ENCODE data around the gene DAPK1.

Gene DAPK1

DNA sequence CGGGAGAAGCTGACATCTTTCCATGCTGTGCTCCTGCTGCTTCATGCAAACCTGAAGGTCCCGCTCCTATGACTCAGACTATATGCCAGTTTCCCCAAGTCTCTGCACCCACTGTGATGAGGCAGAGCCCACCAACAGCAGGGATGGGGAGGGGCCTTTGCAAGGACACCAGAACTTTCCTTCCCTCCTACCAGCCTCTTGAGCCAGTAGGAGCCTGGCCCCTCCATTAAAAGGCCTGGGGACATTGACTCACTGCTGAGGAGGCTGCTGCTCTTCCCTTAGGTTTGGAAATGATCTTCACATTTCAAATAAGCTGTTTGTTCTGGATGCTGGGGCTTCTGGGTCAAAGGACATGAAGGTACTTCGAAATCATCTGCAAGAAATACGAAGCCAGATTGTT, 202.2 kb downstream of the DAPK1 start:
- DNase-seq, result no peak

- no peak for DNase-seq
Measured at GRCh38 chr9:87701491-87701890, 203.8 kb downstream of the DAPK1 start.

DNA sequence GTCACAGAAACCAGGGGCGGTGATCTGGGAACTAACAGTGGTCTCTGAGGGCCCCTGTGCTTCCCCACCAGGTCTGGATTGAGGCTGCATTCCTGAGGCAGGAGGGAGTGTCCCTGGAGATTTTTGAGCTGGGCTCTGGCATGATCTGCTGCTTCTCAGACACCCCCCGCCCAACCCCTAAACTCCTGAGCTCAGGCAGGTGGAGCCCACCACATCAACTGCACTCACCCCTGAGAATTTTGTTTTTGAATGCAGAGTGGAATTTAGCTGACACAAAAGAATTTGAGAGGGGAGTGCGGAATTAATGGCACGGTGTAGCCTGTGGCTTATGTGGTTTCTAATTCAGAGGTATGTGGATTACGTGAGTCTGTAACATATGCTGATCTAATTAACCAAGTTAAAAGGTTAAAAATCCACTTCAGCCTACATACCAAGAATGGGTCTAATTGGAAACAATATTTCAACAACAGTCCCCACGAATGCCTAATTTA, 204.3 kb downstream of the DAPK1 start:
- no peak for DNase-seq

DNA sequence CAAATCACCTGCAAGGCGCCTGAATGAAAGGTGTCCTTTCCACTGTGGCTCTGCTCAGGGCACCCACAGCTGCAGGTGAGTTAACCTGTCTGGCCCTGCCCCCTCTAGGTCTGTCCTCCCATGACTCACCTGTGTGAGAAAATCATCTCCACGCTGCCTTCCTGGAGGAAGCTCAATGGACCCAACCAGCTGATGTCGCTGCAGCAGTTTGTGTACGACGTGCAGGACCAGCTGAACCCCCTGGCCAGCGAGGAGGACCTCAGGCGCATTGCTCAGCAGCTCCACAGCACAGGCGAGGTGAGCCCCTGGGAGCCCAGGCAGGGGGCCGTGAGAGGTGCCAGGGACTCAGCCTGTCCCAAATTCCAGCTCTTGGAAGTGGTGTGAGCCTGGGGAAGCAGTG, 205.3 kb downstream of the DAPK1 start:
- DNase-seq, result no peak

GRCh38 chr9:87703636-87704276, 206.1 kb downstream of the DAPK1 start:
- no peak for DNase-seq

DNA sequence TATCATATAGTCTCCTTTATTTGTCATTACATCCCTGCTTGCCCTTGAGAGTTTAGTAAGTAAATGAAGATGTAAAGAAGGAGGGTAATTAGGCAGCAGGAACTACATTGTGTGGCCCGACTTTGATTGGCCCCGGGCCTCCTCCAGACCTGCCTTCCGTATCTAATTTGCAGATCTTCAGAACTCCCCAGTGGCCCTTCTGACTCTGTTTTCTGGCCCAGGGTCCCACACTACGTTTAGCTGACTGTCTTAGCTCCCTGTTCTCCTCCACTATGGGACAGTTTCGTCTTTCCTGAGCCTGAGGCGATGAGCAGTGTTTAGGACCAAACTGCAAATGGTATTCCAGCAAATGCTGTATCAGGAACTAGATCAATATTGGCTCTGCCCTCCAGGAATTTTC, 206.7 kb downstream of the DAPK1 start:
- DNase-seq, result no peak

DNA sequence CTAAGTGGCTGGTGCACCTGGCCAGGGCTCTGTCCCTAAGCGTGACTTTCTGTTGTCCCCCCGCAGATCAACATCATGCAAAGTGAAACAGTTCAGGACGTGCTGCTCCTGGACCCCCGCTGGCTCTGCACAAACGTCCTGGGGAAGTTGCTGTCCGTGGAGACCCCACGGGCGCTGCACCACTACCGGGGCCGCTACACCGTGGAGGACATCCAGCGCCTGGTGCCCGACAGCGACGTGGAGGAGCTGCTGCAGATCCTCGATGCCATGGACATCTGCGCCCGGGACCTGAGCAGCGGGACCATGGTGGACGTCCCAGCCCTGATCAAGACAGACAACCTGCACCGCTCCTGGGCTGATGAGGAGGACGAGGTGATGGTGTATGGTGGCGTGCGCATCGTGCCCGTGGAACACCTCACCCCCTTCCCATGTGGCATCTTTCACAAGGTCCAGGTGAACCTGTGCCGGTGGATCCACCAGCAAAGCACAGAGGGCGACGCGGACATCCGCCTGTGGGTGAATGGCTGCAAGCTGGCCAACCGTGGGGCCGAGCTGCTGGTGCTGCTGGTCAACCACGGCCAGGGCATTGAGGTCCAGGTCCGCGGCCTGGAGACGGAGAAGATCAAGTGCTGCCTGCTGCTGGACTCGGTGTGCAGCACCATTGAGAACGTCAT, 208.5 kb downstream of the DAPK1 start:
- DNase-seq, result no peak

GRCh38 chr9:87707805-87708506, 210.3 kb downstream of the DAPK1 start:
- no peak for DNase-seq

DNA sequence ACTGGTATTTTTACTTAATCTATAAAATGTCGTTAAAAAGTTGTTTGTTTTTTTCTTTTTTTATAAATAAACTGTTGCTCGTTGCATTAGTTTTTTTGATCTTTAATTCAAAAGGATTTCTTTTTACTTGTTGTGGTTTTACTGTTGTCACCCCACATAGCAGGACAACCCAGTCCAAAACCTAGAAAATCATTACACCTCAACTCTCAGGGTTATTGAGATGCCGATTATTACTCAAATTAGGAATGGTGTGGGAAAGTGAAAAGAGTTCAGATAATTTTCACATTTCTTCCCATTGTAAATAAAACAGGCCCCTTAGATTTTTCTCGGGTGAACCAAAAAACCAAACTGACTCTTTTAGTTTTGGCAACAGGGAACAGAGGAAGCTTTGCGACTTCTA, 210.9 kb downstream of the DAPK1 start:
- DNase-seq, result no peak

DNA sequence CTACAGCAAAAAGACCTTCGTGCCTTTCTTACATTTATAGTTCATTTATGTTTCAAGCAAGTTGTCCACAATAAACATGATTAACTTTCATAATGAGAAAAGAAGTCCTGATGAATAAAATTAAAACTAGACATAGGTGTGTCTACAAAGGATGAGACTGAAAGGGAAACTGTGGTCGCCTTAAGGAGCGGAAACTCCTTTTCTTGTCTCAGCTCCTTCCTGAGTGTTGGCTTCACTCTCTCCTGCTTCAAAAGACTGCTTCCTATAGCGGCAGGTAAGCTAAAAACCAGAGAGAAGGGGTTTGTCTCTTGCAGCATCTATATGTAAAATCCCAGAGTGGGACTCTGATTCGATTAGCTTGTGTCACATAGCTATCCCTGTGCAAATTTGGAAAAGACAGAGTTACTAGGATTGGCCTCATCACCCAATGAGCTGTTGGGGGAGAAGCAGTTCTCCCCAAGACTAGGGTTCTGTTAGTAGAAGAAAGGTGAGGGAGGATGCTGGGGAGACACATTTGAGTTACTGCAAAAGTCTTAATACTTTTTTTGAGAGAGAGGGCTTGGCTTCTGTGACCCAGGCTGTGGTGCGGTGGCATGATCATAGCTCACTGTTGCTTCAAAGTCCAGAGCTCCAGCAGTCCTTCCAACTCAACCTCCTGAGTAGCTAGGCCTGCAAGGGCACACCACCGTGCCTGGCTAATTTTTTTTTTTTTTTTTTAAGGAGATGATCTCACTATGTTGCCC, 211.5 kb downstream of the DAPK1 start:
- DNase-seq, result no peak

- no peak for DNase-seq
Measured at GRCh38 chr9:87710443-87710842, 212.8 kb downstream of the DAPK1 start.

DNA sequence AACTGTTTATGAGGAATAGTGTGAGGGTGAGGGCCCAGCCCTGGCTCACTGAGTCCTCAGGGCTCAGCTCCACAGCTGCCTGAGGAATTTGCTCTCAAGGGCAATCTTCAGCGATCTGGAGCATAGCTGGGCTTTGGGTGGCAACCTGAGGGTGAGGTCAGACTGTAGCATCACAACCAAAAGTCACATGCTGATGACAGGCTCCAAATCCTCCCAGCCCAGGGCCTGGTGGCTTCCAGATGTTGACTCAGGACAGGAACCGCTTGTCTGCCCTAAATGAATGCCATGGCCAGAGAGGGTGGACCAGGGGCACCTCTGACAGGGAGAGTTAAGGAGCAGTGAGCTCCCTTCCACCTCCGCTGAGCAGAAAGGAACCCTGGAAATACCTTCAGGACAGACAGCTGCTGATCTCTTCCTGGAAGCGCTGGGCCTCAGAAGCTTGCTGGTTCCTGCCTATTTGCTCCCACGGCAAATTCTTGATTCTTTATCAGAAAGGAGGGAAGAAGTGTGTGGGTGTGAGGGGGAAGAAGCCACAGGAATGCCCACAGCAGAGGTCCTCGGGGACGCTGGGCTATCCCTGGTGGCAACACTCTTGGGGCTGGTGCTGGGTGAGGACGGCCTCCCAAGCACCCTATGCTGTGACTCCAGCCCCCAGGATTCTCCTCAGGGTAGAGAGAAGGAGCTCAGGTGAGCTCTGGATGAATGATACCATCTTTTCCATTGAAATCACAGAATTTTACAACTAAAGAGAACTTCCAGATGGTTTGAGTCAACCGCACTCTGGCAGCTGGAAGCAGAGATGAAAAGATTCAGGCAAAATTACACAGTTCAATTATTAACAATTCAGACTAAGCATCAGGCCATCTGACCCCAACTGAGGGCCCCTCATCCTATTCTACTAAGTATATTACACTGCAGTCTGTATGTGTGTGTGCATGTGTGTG, 214.5 kb downstream of the DAPK1 start:
- no peak for DNase-seq

- DNase-seq, result no peak
Measured at GRCh38 chr9:87712801-87713277, 215.2 kb downstream of the DAPK1 start.

DNA sequence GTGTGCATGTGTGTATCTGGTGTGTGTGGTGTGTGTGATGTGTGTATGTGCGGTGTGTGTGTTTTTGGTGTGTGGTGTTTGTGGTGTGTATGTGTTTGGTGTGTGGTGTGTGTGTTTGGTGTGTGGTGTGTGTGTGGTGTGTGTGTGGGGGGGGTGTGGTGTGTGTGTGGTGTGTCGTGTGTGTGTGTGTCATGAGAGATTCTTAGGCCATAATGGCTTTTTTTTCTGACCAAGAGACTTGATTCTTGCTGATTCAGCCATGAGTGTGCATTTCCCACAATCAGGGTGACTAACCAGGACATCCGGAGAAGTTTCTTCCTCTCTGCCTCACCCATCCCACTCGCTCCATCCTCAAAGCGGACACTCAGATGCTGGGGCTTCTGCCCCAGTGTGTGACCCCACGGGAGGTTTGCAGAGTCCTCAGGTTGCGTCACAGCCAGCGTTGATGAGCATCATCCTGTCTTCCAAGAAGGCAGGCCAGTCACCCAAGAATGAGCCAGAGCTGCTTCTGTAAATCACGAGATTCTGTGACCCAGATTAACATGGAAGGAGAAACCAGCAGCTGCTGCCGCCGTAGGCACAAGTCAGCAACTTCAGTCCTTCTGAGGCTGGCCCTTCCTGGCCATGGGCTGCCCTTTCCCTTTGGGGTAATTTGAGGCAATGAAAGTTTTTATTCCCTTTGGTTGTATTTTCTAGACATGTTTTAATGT, 215.8 kb downstream of the DAPK1 start:
- no peak for DNase-seq

- no peak for DNase-seq
Measured at GRCh38 chr9:87713988-87714330, 216.3 kb downstream of the DAPK1 start.

GRCh38 chr9:87714819-87715218, 217.2 kb downstream of the DAPK1 start:
- DNase-seq, result no peak

DNA sequence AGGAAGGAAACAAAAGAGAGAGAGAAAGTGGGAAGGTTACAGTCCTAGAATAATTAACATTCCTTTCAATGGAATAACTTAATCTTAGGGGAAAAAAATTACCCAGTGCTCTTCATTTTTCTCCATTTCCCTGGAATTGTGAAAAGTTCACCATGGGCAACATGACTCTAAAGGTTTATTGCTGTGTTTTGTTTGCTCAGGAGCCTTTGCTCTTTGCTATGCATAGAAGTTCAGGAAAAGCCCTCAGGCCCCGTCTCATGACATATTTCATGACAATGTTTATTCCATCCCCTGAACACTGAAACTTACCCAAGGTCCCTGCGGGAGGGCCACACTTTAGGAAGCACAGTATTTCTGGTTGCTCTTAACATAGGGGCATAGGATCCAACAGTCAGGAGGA, 218.5 kb downstream of the DAPK1 start:
- no peak for DNase-seq

DNA sequence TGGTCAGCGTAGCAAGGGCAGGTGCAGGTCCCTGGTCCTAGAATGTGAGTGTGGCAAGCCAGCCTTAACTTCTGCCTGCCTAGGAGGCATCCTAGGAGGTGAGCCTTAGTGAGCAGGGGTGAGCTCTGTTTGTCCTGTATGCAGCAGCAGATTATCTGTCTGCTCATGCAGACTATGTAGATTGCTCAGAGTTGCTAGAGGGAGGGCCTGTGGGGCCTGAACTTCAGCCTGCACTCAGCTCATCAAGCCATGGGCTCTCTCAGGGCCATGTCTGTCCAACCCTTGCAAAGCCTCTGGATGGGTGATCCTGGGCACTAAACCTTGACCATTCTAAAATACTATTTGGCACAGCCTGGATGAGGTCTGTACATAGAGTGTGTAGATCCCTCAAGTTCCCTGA, 219.8 kb downstream of the DAPK1 start:
- DNase-seq, result no peak

- DNase-seq, result no peak
Measured at GRCh38 chr9:87718231-87718630, 220.6 kb downstream of the DAPK1 start.

- no peak for DNase-seq
Measured at GRCh38 chr9:87718852-87719612, 221.4 kb downstream of the DAPK1 start.

DNA sequence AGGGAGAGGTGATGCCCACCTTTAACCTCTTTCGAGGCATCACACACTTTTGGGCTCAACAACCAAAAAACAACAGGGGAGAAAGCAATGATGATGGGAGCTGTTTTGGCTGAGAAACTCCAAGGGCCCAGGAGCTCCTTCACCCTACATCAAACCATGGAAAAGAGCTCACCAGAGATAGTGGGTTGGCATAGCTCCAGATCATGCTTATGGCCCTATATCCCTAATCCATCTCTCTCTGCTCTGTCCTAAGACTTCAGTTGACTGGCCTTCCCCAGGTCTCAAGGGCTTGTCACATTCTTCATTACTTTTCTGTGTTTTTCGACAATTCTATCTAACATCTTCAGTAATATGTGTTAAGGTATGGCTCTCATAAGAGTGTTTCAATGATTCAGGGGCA, 222.5 kb downstream of the DAPK1 start:
- DNase-seq, result no peak
